Stimulated activated CD4-positive, alpha-beta T cell treated with anti-CD3 and anti-CD28 coated beads, Interleukin-15, amount 100 ng/mL, for 48 hours (primary cell): ENCODE results near the gene PRELP.

Experiments used
- DNase-seq, 2 donors: peaks; one replicate each; pipeline ENCODE4 v3.0.0-alpha.2; 2020; ENCODE audit warnings: low read depth in 2 of 2

The PRELP gene

DNA sequence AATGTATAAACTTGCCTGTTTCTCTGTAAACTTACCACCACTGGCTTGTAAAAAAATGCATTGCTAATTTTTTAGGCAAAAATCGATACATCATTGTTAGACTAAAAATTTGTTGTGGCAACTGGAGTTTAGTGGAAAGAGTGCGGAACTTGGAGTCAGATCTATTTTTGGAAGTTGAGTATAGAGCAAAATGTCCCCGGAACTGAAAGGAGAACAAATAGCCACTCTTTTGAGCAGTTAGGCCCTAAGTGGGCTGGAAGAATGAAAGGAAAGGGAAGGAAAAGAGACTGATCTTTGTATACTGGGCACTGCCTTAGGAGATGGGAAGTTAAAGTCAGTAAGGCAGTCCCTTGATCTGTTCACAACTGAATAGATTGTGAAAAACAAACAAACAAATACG is 48.5 kb downstream of the PRELP start:
- DNase-seq: no peak

DNA sequence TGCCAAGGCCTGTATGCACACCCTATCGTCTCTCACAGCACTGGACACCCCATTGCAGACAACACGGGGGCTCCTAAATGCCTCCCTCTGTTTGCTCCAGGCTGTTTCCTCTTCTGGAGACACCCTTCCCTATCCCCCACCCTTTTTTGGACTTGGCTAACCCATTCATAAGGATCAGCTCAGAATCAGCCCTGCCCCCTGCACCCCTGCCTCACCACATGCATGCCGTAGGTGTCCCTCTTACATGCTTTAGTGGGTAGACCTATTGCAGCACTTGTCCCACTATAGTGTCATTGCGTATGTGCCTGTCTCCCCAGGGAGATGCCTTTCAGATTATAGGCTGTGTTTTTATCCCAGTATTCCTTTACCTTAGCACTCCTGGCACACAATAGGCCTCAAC is 49.2 kb downstream of the PRELP start:
- no peak for DNase-seq

DNA sequence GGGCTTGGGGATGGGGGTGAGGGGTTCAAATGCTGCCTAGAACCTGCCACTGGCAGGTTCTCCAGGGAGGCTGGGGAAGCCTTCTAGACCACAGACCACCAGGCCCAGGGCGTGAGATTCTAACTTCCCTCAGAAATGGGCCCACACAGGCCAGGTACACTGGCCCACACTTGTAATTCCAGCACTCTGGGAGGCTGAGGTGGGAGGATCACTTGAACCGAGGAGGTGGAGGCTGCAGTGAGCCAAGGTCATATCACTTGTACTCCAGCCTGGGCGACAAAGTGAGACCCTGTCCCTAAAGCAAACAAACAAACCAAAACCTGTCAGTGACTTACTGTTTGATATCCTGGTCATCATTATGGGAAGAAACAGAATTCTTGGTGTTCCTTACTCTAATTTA is 50.1 kb downstream of the PRELP start:
- no peak for DNase-seq

DNA sequence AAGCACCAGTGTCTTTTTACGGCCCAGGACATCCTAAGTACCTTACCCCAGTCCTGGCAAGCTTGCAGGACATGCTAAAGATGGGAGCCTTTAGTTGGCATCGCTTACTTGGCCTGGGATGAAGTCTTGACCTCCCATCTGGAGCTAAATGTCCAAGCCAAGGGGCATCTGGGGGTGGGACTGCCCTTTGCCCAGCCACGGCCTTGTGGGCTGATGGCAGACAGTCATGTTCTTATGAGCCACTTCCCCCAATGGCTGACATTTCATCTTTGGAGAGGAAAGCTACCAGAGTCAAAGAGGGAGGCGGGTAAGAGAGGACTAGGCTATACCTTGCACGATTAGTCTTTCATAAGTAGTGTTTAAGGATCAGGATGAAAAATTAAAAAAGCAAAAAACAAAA is 50.5 kb downstream of the PRELP start:
- no peak for DNase-seq

DNA sequence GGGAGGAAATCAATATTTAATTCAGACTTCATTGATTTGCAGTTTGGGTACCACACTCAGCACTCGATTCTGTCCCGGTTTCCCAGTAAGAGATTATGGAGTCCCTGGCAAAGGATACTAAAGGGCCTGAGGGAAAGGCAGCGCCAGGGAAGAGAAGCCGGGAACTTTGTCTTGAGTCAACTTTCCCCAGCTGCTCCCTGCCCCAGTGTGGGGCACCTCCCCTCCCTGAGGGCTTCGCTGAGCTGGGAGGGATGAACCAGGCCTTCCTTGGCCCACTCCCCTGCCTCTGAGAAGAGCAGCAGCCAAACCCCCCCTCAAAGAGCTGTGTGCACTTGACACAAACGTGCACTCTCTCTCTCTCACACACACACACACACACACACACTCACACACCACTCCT is 51.0 kb downstream of the PRELP start:
- no peak for DNase-seq

DNA sequence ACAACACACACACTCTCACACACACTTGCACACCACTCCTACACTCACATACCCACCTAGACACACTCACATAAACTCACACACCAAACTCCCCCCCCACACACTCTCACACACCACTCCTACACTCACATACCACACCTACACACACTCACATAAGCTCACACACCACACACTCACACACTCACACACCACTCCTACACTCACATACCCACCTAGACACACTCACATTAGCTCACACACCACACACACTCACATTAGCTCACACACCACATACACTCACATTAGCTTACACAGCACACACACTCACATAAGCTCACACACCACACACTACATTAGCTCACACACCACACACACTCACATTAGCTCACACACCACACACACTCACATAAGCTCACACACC is 51.4 kb downstream of the PRELP start:
- DNase-seq: no peak

DNA sequence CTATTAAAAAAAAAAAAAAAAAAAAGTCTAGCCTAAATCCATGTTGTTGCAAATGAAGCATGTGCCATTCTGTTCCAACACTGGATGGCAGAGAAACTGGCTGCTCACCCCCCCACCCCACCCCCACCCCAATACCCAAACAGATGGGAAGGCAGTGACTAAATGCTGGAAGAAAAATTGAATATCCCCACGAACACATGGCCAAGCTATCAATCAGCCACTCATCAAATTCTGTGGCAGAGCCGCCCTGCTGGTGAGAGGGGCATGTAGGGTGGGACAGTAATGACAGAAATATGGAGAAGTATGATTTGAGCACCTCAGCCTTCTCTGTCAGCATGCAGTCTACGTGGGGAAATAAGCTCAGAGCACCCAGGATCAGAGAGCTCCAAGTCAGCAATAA is 52.5 kb downstream of the PRELP start:
- no peak for DNase-seq

DNA sequence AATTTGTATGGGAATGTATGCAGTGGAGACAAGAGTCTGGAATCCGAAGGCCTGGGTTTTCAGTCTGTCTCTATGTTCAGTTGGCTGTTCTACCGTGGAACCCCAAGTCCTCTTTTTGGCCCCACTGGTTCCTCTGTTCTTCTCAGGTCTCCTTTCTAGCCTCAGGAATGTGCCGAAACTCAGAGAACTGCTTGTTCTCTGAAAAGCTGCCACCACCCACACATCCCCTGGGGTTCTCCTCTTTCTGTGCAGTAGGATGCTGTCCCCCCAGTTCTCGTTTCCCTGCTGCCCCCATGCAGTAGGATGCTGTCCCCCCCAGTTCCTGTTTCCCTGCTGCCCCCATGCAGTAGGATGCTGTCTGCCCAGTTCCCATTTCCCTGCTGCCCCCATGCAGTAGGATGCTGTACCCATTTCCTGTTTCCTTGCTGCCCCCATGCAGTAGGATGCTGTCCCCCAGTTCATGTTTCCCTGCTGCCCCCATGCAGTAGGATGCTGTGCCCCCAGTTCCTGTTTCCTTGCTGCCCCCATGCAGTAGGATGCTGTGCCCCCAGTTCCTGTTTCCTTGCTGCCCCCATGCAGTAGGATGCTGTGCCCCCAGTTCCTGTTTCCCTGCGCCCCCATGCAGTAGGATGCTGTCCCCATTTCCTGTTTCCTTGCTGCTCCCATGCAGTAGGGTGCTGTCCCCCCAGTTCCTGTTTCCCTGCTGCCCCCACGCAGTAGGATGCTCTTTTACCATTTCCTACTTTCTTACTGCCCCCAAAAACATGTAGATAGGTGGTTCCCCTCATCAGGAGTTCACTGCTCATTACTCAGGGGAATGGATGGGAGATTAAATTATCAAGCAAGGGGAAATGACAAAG is 53.6 kb downstream of the PRELP start:
- DNase-seq: no peak

DNA sequence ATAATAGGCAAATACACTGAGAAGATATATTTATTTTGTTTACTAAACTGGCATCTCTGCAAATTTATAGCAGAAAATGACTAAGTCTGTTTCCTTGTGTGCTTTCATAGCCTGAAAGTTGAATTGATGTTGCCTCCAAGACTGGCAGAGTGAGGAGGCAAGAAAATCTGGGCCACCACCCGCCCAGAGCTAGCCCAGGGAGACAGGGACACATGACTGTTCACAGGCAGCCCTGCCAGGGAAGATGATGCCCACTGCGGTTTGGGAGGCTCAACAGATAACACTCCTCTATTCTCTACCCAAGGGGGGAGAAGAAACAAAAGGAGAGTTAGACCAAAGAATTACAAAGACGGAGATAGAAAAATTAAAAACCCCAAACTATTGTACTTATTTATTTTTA is 55.5 kb downstream of the PRELP start:
- no peak for DNase-seq

DNA sequence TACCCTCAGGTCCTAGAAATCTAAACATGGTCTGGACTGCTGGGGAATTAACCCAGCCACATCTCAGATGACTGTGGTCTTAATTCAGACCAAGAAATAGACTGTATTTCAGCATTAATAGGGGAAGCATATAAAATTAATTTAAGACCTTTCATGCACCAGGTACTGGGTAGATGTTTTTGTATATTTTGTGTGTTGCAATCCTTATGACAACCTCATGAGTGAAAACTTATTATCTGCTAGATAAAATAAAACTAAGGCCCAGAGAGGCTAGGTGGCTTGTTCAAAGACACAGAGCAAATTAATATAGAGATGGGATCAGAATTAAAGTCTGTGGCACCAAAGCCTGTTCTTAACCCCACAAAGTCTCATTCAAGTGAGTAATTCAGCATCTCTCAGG is 58.4 kb downstream of the PRELP start:
- no peak for DNase-seq

DNA sequence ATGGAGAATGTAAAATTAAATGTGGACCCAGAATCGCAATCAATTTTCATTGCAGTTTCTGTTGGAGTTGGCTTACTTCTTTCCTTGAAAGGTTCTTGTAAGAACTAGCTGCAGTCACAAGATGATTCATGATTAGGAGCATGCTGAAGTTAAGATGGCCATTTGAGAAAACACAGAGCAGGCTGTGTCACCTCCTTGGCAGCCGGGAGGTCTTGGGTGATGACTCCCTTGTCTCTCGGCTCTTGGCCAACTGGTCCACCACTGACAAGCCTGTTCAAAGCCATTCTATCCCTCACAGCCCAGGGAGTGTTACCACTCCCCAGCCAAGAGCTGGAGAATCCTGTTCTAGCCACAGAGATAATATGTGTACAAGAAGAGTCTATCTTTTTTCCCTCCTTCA is 58.9 kb downstream of the PRELP start:
- no peak for DNase-seq

DNA sequence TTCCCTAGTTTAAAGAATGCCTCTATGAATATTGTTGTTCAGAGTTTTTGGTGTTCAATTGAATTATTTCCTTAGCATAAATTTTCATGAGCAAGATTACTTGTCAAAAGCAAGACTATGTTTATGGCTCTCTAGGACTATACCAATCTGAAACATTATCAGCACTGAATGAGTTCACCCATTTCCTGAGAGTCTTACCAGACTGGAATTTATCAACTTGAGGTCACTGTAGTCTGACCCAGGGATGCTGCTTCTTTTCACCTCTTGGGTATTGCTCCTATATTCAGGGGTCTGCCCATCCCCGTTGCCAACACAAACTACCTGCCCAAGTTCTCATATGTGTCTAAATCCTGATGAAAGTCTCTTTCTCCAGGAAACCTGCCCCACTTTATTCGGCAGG is 61.0 kb downstream of the PRELP start:
- no peak for DNase-seq

DNA sequence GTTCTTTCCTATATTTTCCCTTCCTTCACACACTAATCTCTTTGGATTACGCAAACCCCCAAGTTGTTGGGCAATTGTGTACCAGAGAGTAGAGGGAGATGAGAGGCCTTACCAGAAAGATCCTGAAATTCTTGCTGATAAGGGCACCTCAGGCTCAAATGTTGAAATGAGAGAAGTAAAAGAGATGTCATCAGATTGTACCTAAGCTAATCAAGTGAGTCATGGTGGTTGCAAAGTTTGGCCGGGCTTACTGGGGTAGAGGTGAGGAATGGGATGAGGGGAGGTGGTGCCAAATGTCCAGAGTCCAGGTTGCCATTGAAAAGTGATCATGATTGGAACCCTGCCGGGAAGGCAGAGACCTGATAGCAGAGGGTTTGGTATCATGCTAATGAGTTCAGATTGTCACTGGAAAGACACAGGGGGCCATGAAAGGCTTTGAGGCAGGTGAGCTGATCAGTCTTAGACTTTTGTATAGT is 61.4 kb downstream of the PRELP start:
- no peak for DNase-seq

DNA sequence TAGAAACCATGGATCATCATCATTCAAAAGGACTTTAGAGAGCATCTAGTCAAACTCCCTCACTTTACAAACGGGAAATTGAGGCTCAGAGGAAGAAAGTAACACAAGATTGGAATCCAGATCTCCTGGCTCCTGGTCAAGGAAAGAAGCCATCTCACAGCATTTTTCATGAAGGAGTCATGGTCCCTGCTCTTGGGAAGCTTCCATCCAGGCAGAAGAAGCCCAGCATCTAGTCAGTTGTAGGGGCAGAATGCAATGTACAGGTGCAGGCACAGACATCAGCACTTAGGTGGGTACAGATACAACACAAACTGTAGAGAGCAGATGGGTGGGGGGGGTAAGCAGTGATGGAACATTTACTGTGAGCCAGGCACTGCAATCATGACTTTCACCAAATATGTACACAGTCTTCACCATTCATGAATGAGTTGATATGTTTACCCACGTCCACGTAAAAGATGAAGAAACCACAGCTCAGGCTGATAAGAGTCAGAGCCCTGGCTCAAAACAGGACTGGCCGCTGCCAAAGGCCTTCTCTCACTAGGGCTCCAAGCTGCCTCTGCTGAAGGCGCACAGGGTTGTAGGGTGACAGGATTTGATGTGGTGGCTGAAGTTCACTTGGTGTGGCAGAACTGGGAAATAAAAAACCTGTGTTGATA is 62.3 kb downstream of the PRELP start:
- DNase-seq: no peak

DNA sequence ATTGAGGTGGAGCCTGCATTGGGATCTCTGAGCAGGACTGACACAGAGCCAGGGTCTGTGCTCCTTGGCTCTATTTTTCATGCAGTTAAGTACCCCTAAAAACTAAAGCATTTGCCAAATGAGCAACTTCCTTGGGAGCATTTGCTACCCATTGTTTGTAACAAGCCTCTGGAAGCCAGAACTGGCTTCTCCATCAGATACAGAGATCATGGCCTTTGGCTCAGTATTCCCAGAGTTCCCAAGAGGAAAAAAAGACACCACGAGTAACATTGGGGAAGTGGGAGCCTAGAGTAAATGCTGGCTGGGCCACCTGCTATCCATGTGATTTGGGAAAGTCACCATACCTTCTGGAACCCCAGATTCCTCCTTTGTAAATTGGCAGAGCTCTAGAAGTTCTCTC is 63.1 kb downstream of the PRELP start:
- no peak for DNase-seq

DNA sequence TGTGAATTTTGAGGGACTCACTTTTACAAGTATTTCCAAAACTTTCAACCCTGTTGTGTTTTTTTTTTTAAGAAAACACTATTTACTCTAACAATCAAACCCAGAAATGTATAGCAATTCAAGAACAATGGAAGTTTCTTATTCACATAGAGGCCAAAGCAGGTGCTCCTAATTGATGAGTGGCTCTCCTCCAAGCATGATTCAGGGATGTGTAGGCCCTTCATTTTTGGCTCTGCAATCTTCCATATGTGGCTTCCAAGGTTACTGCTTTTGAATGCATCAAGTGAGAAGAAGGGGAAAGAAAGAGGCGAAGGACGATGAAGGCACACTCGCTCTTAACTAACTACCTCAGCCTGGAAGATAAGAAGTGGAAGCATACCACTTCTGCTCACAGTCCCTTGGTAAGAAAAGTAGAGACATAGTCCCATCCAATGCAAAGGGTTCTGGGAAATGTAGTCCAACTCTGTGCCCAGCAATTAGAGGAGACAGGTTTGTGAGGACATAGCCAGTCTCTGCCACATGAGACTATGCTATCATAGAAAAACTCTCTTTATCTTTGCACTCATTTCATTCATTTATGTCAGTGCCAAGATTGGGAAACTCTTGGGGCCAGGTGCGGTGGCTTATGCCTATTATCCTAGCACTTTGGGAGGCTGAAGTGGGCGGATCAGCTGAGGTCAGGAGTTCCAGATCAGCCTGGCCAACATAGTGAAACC is 64.4 kb downstream of the PRELP start:
- no peak for DNase-seq
